ENCODE data around the gene TXNDC8. TPM values are rescaled to one million over a fixed set of nuclear protein-coding genes. Genes with fewer than 3 reads are reported as not detected.

TXNDC8 gene
- polyA plus RNA-seq, 3 donors = not detected

GRCh38 chr9:110257956-110258355 is 79.7 kb downstream of the TXNDC8 start:
- H3K27me3 ChIP-seq (ENCODE audit: control insufficient read depth in 2 of 2, insufficient read depth in 2 of 2, low read length in 2 of 2) = no peaks in the 10 kb centered on the region
- peak overlapping the region; percentile 77 for H3K4me2 ChIP-seq (replicated peaks; ENCODE audit: extremely low read depth, low read length, poor library complexity, severe bottlenecking)
- H3K9ac ChIP-seq (ENCODE audit: insufficient read depth, low read length, poor library complexity, severe bottlenecking) = peak overlapping the region; percentile 85

DNA sequence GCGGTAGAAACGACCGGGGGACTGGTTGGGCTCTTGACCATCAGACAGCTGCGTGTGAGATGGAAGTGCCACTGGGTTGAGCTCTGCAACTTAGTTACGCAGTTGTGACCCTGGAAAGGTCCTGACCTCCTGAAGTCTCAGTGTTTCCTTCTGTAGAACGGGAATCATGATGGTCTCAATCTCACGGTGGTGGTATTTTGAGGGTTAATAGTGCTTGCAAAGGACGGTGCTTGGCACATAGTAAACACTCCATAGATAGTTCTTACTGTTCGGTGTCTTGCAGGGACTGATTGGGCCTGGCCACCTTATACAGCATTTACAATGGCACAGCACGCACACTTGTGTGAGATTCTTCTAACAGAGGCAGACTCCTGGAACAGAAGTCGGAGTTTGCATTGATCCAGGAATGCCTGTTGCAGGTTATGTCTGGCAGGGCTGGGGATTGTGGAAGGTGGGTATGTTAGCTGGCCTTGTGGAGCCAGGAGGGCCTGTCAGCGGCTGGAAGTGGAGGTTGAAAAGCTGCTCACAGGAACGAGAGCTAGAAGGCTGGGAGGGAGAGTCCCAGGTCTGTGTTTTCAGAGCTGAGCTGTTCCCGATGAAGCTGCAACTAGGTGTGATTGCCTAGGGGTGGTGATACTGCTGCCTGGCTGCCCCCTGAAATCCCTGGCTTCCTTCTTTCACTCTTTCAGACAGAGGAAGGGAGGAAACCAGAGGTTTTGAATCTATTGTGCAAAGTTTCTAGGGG is 80.4 kb downstream of the TXNDC8 start:
- H3K27me3 Mint-ChIP-seq (ENCODE audit: low read depth in 3 of 3) = peaks cover 0 to 5% (median 2%) of the 10 kb centered on the region in 3 donors
- peaks cover 36 to 40% of the 10 kb centered on the region in 2 donors for H3K4me1 ChIP-seq (ENCODE audit: control insufficient read depth in 1 of 2, insufficient read depth in 2 of 2, low read length in 2 of 2)
- H3K27ac ChIP-seq (ENCODE audit: low read depth in 1 of 2, low read length in 2 of 2) = peak overlapping the region; percentile 86 to 96
- H3K4me3 ChIP-seq (replicated peaks in 1 of 3; ENCODE audit: low read depth in 2 of 3, low read length in 3 of 3) = peak overlapping the region; percentile 64 to 88 (median 76)
- peak overlapping the region; percentile 96 to 97 for H3K4me3 Mint-ChIP-seq
- H3K4me2 ChIP-seq (replicated peaks; ENCODE audit: extremely low read depth, low read length, poor library complexity, severe bottlenecking) = peak overlapping the region; percentile 77
- peaks cover 20% of the 10 kb centered on the region for H4K20me1 ChIP-seq (ENCODE audit: insufficient read depth, low read length)
- H3K36me3 Mint-ChIP-seq = no peaks in the 10 kb centered on the region
- H3K9me3 ChIP-seq (replicated peaks in 1 of 2; ENCODE audit: control insufficient read depth in 1 of 2, insufficient read depth in 1 of 2, low read length in 2 of 2) = no peaks in the 10 kb centered on the region
- peak in 1 of 3 donors; percentile 17 for DNase-seq
- peaks cover 58% of the 10 kb centered on the region for H3K4me1 Mint-ChIP-seq
- WGBS (ENCODE audit: insufficient coverage) = 6% methylated on average over 11 of the region's 14 CpGs
- TF ChIP-seq, protein P1, sequence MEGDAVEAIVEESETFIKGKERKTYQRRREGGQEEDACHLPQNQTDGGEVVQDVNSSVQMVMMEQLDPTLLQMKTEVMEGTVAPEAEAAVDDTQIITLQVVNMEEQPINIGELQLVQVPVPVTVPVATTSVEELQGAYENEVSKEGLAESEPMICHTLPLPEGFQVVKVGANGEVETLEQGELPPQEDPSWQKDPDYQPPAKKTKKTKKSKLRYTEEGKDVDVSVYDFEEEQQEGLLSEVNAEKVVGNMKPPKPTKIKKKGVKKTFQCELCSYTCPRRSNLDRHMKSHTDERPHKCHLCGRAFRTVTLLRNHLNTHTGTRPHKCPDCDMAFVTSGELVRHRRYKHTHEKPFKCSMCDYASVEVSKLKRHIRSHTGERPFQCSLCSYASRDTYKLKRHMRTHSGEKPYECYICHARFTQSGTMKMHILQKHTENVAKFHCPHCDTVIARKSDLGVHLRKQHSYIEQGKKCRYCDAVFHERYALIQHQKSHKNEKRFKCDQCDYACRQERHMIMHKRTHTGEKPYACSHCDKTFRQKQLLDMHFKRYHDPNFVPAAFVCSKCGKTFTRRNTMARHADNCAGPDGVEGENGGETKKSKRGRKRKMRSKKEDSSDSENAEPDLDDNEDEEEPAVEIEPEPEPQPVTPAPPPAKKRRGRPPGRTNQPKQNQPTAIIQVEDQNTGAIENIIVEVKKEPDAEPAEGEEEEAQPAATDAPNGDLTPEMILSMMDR (IDR thresholded peaks at IDR 0.05) = no peak
- peak overlapping the region; percentile 97 to 100 (median 98) for H3K27ac Mint-ChIP-seq
- peaks cover 40% of the 10 kb centered on the region for H3K79me2 ChIP-seq (ENCODE audit: insufficient read depth, low read length)
- intact Hi-C loops (cut with micrococcal nuclease) = loop anchor here in 1 of 2 donors (10.0 kb wide), 2 partner anchors 78 to 192 kb away; partner anchors contain the start of gene TXNDC8
- H3K9me3 Mint-ChIP-seq = peaks cover 0 to 2% (median 0%) of the 10 kb centered on the region in 7 donors
- peak overlapping the region; percentile 85 for H3K9ac ChIP-seq (ENCODE audit: insufficient read depth, low read length, poor library complexity, severe bottlenecking)
- H3K27me3 ChIP-seq (ENCODE audit: control insufficient read depth in 2 of 2, insufficient read depth in 2 of 2, low read length in 2 of 2) = no peaks in the 10 kb centered on the region
- H3K36me3 ChIP-seq (replicated peaks in 1 of 2; ENCODE audit: control insufficient read depth in 1 of 2, insufficient read depth in 2 of 2, low read length in 2 of 2) = no peaks in the 10 kb centered on the region
- H2AFZ ChIP-seq (ENCODE audit: insufficient read depth, low read depth, low read length, poor library complexity, severe bottlenecking) = peak overlapping the region; percentile 78

More at GRCh38 chr9:110257956-110258355, 79.7 kb downstream of the TXNDC8 start:
- no peaks in the 10 kb centered on the region for H3K9me3 ChIP-seq (replicated peaks in 1 of 2; ENCODE audit: control insufficient read depth in 1 of 2, insufficient read depth in 1 of 2, low read length in 2 of 2)
- H3K27me3 Mint-ChIP-seq (ENCODE audit: low read depth in 3 of 3) = peaks cover 0 to 5% (median 2%) of the 10 kb centered on the region in 3 donors
- H3K36me3 ChIP-seq (replicated peaks in 1 of 2; ENCODE audit: control insufficient read depth in 1 of 2, insufficient read depth in 2 of 2, low read length in 2 of 2) = no peaks in the 10 kb centered on the region
- H3K9me3 Mint-ChIP-seq = peaks cover 0 to 2% (median 0%) of the 10 kb centered on the region in 7 donors
- H3K36me3 Mint-ChIP-seq = no peaks in the 10 kb centered on the region
- H4K20me1 ChIP-seq (ENCODE audit: insufficient read depth, low read length) = peaks cover 13% of the 10 kb centered on the region
- TF ChIP-seq, protein P1 (IDR thresholded peaks at IDR 0.05) = no peak
- peak overlapping the region; percentile 86 to 96 for H3K27ac ChIP-seq (ENCODE audit: low read depth in 1 of 2, low read length in 2 of 2)
- intact Hi-C loops (cut with micrococcal nuclease) = loop anchor here in 1 of 2 donors (10.0 kb wide), 2 partner anchors 77 to 193 kb away; partner anchors contain the start of gene TXNDC8
- peaks cover 33% of the 10 kb centered on the region for H3K79me2 ChIP-seq (ENCODE audit: insufficient read depth, low read length)
- no CpG with 5 or more reads among the region's 1 CpG for whole genome bisulfite sequencing (ENCODE audit: insufficient coverage)
- peaks cover 36 to 40% of the 10 kb centered on the region in 2 donors for H3K4me1 ChIP-seq (ENCODE audit: control insufficient read depth in 1 of 2, insufficient read depth in 2 of 2, low read length in 2 of 2)
- H3K4me3 Mint-ChIP-seq = peak overlapping the region in 1 of 2 donors; percentile 97
- H3K4me3 ChIP-seq (replicated peaks in 1 of 3; ENCODE audit: low read depth in 2 of 3, low read length in 3 of 3) = peak overlapping the region in 1 of 3 experiments; percentile 76
- H3K4me1 Mint-ChIP-seq = peaks cover 51% of the 10 kb centered on the region
- peak overlapping the region; percentile 97 to 100 (median 98) for H3K27ac Mint-ChIP-seq
- peak in 1 of 3 donors; percentile 20 for DNase-seq
- peak overlapping the region; percentile 78 for H2AFZ ChIP-seq (ENCODE audit: insufficient read depth, low read depth, low read length, poor library complexity, severe bottlenecking)

Data from CD14-positive monocyte (primary cell).